NCI-H128 (cell line): ENCODE data around the gene USP31.
A peak's percentile ranks its signal among the peaks of the same experiment; 100 is the strongest.

Experiments
- DNase-seq: peaks from one replicate; lab custom pipeline; 2025; ENCODE audit not compliant: unreplicated experiment; lab: John Stamatoyannopoulos, UW

Gene USP31

DNA sequence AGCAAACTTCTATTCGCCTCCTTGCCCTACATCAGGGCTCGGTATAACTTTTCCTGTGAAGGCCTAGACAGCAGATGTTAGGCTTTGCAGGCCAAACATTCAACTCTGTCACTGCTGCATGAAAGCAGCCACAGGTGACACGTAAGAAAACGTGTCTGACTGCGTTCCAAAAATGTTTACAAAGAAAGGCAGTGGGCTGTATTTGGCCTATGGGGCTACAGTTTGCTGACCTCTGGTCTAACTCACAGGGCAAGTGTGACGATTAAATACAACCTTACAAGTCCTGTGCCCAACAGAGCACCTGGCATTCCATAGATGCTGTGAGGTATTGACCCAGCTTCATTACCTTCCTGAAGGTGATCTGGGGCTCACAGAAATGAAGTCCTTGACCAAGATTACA lies 79.4 kb downstream of the USP31 start:
- DNase-seq, result no peak

DNA sequence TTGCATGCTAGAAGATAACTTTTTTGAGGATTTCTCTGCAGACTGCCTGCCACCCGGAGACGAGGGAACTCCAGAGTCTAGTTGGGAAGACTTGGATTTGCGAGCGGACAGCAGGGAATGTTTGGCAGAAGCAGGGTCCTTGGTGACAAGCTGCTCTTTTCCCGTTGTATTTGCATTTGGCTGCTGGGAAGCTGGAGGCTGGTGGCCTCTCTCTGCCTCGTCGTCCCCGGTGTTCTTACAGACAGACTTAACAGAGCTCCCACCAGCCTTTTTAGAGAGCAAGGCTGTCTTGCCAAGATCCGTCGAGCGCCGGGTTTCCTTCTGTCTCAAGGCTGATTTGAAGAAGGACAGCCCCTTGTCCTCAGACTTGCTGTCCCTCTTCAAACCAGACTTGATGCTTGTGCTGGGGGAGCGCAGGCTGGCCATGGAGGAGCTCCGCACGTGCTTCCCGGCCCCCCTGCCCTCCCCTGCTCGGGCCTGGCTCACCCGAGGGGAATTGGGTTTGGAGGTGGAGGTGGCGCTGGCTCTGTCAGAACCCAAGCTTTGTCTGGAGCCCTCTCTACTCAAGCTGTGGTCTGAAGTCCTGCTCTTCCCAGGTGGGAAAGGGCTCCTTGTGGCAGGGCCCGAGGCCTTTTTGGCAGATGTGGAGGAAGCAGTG lies 81.0 kb downstream of the USP31 start:
- no peak for DNase-seq

DNA sequence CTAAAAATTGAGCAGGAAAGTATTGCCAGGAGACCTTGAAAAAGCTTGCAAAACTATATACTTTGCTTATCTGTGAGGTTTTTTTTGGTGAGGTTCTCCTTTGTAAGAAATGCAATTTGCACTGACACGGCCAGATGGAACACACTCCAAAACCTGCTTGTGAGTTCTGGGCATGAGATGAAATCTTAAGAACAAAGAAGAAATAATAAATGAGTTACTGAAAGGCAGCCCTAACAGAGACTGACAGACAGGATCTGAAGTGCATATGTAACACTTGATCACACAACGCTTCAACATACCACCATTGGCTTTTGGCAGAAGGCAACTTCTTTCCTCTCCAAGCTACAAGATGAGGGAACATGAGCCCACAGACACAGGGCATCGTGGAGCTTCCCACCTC lies 82.6 kb downstream of the USP31 start:
- DNase-seq, result no peak

DNA sequence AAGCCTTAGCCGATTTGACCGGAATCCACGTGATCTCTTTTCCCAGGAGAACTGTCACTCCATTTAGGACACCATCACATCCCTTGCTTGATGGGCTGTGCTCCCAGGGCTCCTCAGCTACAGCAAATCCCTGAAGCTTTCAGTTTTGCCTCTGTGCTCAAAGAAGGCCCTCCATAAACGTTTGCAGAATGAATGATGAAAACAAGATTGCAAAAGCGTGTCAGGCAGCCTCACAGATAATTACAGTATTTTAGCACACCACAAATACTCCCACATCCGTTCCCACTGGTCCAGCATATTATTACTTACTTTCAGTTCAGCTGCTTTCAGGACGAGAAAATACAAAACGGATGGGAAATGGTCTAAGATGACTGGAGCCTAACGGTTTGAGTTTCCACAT lies 84.6 kb downstream of the USP31 start:
- DNase-seq, result no peak

DNA sequence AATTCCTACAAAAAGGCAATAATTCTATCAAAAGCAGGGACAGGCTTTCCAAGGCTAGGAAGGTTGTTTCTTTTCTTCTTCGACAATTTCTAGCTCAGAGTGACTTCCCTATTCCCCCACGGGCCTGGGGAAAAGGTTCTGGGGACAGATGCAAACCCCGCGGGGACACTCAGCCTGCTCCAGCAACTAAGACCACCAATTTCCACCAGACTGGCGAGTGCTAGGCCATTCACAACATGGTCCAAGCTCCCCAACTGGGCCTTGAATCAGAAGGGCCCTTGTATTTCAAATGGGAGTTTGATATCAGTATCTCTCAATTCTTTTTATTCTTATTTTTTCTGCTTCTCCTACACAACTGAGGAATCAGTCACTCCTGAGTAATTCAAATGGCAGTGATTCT lies 86.7 kb downstream of the USP31 start:
- DNase-seq, result no peak

DNA sequence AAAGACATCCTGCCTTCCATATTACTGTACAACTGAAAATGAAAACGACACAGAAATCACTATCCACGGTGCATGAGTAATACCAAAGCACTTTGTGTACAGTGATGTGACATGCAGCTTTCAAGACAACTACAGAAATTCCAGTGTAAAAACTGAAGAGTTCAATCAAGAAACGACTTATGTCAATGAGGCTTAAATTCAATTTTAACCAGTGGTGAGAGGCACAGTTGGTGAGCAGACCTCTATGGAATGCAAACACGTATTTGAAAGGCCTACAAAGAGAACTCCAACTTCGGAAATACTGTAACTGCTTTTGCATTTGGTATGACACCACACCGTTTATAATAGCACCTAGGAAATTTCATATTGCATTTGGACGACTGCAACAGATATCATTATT lies 87.6 kb downstream of the USP31 start:
- no peak for DNase-seq

DNA sequence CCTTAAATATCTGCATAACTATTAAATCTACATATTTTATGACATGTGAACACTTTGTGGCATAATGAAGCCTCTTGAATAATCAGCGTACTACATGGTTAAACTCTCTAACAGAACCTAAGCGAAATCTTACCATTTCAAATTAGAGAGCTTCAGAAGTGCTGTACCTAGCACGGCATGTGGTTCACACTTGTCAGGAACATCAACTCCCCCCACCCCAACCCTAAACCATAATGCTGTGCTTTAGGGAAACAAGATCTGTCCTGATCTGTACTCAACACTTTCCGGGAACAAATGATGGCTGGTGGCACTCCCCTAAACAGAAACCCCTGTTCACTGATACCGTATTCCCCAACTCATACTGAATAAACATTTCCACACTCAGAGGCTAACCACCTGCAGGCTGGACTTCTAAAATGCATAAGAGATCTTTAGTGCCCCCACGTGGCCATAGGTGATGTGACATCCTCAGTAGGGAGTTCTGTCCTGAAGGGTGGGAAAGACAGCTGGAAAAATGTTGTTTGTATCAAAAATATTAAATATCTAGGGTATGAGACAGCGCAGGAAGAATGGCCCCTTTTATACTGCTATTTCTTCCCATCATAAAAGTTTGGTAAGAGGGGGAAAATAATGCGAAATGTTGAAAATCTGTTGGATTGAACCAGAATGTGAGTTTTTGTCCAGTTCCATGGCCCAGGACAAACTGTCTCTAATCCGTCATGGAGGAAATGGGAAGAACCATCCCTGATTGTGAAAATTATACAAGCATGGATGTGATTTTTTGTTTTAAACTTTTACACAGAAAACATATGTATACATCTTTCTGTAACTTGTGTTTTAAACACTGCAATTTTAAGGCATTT lies 88.6 kb downstream of the USP31 start:
- peak; percentile 42 for DNase-seq

DNA sequence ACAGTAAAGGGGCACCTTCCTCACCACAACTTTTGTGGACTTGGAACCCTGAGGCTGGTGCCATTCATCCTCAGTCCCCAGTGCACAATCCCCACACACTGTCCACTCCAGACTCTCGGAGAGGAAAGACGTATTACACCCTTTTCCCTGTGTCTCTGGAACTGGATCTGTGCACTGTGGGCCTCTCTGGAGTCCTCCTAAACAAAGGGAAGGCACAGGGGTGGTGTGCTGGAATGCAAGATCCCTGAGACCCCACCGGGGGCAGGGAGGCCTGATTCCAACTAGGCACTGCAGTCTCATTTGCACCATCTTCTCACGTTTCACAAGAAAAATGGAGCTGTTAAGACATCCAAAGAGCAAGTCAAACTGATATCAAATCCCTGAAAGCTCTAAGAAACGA lies 89.8 kb downstream of the USP31 start:
- DNase-seq, result no peak

DNA sequence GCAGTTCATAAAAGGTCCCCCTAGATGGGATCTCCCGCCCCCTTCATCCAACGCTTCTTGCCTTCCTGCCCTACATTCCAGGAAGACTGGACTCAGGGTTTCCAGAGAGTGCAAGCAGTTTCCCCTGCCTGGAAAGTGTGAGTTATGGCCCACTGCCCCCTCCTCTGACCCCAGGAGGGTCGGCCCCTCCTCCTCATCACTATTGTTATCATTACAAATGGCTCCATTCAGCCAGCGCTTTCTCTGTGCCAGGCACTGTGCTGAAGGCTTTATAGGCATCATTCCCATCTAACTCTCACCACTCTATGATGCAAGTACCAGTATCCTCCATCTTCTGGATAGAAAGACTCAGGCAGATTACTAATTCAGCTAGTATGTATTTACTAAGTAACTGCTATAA lies 90.7 kb downstream of the USP31 start:
- no peak for DNase-seq

DNA sequence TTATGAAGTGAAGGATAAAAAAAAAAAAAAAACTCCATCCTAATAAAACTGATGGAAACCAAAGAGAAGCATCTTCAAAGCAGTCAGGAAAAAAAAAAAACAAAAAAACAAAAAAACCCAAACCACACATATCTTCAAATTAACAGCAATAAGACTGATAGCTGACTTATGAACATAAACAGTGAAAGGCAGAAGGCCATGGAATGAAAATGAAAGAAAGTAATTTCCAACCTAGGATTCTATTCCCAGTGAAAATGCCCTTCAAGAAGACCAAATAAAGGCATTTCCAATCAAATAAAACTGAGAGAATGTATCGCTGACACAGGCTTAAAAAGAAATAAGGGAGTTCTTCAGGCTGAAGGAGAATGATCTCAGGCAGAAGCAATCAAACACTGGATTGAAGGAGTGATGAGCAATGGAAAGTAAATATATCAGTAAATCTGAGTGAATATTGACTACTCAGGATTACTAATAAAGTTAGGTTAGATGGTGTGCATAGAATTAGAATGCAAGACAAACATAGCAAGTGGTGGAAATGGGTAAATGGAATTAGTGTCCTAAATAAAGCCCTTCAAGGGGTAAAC lies 92.1 kb downstream of the USP31 start:
- DNase-seq, result no peak

DNA sequence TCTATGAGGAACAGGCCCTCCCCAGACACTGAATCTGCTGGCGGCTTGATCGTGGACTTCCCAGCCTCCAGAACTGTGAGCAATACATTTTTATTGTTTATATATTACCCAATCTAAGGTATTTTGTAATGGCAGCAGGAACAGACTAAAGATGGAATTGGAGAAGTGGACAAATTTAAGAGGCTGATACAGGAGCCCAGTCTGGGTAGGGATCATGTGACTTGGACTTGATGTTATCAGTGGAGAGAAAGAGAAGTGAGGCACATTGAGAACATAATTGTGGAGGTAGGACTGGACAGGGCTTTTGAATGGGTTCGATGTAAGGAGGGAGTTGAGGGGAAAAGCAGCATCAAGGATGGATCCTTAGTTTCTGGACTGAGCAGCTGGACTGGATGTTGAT lies 93.8 kb downstream of the USP31 start:
- no peak for DNase-seq

DNA sequence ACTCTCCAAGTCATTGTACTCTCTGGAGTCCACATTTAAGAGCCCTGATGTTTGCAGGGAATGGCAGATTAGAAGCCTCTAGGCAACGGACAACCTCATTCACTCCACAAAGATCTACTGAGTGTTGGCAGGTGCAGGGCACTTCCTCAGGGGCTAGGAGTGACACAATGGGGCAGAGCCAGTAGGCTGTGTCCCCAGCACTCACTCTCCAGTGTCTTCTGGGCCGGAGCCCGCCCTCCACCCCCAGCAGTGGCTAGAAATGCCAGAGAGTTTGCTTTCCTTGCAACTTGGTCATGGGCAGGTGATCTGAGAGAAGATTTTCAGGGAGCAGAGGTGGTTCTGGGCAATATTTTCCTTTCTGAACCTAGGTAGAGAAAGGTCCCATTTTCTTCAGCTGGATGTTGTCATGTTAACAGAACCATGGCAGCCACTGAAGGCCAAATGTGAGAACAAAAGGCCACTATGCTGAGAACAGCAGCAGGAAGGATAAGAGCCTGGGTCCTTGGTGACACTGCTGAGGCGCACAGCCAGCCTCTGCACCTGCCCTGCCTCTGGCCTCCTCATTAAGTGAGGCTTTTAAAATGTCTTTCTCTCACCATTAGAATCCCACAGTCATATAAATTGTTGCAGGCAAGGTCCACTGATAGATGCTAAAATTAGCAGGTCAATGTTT lies 96.2 kb downstream of the USP31 start:
- no peak for DNase-seq

DNA sequence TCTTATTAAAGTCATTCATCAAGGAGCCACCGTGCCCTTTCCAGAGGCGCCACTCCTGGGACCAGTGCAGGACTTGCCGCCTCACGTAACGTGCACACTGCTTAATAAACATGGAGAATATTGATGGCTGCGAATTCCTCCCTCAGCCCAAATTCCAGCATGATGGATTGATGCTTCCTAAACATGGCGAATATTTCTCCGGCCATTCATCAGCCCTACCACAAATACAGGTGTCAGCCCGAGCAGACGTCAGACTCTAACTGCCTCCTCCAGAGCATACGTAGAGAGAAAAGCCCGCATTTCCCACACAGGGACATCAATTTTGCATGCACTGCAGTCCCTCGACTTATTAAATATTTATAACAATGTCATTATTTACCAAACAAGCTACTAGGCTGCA lies 97.0 kb downstream of the USP31 start:
- no peak for DNase-seq

DNA sequence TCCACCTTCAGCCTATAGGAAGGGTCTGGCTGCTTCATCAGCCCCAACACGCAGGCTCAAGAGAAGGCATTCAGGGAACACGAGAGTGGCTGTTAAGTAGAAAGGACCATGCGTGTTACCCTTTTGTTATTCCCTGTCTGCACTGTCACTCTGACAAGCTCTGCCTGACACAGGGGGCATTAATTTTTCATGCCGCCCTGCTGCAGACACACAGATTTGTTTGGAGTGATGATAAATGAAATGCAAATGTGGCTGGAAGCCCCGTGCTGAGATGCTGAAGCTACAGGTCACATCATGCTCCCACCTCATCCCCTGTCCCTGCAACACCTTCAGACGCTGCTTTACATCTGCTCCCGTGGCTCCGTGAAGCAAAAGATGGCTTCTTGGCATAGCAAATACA lies 97.7 kb downstream of the USP31 start:
- no peak for DNase-seq

DNA sequence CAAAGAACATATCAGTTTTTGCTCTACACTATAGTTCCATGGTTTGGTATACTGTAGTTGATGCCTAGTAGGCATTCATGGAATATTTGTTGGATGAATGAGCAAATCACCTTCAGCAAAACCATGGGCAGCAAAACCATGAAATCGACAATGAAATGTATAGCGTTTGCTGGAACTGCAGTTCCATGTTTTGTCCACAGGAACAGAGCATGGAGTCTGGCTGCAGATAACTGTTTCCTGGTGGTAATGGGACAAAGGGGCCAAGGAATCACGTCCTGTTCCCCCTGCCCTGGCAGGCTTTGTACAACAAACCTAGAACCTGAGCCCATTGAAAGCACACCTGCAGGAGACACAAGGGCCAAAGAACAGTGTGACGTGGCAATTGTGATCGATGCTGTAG lies 101.1 kb downstream of the USP31 start:
- no peak for DNase-seq

DNA sequence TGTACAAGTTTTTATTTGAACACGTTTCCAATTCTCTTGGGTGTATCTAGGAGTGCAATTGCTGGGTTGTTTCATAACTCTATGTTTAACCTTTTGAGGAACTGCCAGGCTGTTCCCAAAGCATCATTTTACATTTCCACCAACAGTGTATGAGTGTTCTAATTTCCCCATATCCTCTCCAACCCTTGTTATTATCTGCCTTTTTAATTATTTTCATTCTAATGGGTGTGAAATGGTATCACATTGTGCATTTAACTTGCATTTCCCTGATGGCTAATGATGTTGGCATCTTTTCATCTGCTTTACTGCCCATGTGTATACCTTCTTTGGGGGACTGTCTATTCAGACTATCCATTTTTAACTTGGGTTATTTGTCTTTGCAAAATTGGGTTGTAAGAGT lies 104.2 kb downstream of the USP31 start:
- no peak for DNase-seq

DNA sequence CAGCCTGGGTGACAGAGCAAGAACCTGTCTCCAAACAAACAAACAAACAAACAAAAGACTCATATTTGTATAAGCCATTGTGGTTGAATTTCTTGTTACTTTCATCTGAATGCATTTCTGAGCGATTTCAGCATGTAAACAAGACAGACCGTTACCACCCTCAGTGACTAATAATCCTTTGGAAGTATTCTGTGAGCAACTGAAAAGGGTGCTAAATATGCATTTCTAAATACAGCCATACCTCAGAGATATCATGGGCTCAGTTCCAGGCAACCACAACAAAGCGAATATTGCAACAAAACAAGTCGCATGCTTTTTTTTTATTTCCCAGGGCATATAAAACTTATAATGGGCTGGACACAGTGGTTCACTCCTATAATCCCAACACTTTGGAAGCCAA lies 109.0 kb downstream of the USP31 start:
- no peak for DNase-seq

DNA sequence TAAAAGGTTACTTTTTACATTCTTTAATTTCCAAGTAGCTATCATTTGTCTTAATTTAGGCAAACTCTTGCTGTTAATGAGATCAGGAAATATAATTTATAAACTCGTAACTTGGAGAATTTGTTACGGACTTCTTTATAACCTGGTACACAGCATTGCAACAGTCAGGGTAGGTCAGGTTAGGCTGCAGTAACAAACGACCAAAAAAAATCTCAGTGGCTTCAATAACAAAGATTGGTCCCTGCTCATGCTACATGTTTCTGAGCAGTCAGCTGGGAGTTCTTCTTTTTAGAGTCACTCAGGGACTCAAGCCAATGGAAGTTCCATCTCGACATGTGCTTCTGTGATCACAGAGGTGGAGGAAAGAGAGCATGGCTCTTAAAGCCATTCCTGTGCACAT lies 110.1 kb downstream of the USP31 start:
- DNase-seq, result no peak

DNA sequence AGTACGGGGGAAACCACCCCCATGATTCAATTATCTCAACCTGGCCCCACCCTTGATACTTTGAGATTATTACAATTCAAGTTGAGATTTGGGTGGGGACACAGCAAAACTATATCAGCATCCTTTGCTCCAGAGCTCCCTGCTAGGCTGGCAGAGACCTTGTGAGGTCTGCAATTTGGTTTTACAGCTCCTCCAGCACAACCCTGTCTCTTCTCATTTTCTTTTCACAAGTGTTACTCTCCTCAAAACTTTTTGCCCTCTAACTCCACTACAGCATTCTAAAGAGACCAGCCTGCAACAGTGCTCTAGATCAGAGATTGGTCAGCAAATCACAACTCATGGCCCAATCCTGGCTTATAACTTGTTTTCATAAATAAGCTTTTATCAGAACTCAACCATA lies 114.0 kb downstream of the USP31 start:
- DNase-seq, result no peak

DNA sequence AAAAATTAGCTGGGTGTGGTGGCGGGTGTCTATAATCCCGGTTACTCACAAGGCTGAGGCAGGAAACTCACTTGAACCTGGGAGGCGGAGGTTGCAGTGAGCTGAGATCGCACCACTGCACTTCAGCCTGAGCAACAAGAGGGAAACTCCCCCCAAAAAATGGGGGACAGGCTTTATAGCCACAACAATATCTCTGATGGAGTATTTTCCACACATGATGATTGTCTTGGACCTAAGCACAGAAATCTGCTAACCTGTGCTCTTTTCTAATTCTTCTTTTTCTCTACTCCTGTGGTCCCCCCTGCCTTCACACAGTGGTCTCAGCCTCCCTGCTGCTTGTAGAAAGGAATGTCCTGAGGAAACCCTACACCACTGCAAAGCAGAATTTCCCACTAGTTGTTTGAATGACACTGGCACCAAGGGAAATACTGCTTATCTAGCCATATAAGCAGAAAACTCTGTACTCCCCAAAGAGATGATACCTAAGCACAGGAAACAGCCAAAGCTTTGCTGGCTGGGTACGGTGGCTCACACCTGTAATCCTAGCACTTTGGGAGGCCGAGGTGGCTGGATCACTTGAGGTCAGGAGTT lies 117.6 kb downstream of the USP31 start:
- DNase-seq, result no peak

DNA sequence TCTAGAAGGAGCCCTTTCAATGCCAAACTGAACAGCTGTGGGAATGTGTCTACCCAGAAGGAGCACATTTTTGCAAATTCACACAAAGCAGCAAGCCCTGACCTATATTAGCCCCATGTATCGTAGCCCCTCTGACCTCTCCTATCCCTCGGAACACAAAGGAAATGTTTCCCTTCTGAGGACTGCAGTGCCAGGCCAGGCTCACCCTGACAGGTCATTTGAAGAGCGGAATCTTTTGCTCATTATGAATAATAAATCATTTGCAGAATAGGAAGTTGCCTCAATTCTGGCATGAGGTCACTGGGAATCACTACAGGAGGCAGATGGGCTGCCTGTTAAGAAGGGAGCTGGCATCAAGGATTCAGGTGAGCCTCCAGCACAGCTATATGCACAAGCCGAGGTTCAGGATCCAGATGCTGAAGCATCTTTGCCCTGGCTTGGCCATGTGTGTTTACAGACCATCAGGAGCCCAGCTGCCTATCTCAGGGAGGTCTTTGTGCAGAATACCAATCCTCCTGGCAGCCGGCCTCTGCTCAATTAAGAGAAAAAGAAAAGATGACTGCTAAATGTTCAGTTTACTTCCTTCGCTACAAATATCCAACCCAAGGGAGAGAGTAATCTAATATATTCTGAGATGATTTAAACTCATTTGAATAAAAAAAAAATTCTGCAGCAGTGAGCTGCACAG lies 119.4 kb downstream of the USP31 start:
- DNase-seq, result no peak
